Erythroblast (primary cell): Measurements from ENCODE around the gene ADGRG4.

Source experiments
- GATA1 ChIP-seq: IDR thresholded peaks from 2 replicates; pipeline ENCODE4 v1.6.1; 2011; ENCODE audit warnings: low read depth, mild to moderate bottlenecking, control low read depth, low read length, moderate library complexity
- POLR2A ChIP-seq: IDR thresholded peaks from 2 replicates; pipeline ENCODE4 v1.6.1; 2011; ENCODE audit warnings: mild to moderate bottlenecking, low read length

DNA sequence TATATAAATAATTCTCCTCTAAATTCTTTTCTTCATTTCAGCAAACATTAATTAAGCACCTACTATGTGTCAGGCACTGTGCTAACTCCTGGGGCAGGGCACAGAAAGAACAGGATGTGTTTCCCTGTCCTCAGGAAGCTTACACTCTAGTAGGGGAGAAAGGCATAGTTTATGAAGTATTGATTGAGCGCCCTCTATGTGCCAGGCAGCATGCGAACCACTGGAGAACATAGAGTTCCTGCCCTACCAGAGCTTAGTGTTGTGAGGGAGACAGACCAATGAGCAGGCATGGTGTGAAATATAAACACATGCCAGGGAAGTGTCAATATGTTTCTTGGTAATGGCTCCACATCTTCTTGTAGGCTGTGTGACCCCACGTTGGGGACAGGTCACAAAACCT, 3.7 kb downstream of the ADGRG4 start:
- TF ChIP-seq POLR2A, result no peak
- TF ChIP-seq GATA1, result no peak
